ENCODE measurements around the gene SST. TPM values are rescaled to one million over a fixed set of nuclear protein-coding genes. Genes with fewer than 3 reads are reported as not detected.

SST gene
- polyA plus RNA-seq, 1 donor from 2014 or later: 9.7 TPM

GRCh38 chr3:187636528-187636927, 33.7 kb downstream of the SST start:
- Histone ChIP-seq H3K9ac (ENCODE audit: low read length) (no peak overlapping the region), H3K36me3 (ENCODE audit: insufficient read depth, low read length) (no peaks in the 10 kb centered on the region), H3K4me2 (ENCODE audit: low read length) (no peak overlapping the region), H3K4me3 (ENCODE audit: low read length) (no peak overlapping the region), H3K79me2 (replicated peaks; ENCODE audit: insufficient read depth, low read length) (no peaks in the 10 kb centered on the region), H4K20me1 (ENCODE audit: insufficient read depth) (no peaks in the 10 kb centered on the region), H3K9me2 (ENCODE audit: insufficient read depth, low read length) (no peaks in the 10 kb centered on the region), H3K27me3 (ENCODE audit: insufficient read depth, low read depth, low read length) (peaks cover 4% of the 10 kb centered on the region), H2AFZ (ENCODE audit: low read depth, low read length) (no peak overlapping the region), H3F3A (ENCODE audit: insufficient read depth, low read length, poor library complexity, severe bottlenecking) (no peaks in the 10 kb centered on the region), H3K27ac (ENCODE audit: low read length) (no peak overlapping the region), H3K9me3 (ENCODE audit: low read length) (peaks cover 9% of the 10 kb centered on the region)
- TF ChIP-seq EP300 (conservative IDR thresholded peaks at IDR 0.05; ENCODE audit: poor library complexity, severe bottlenecking): no peak
- no peak for TF ChIP-seq MXI1 (conservative IDR thresholded peaks at IDR 0.05; ENCODE audit: poor library complexity, severe bottlenecking)
- TF ChIP-seq TAF1 (IDR thresholded peaks at IDR 0.05; ENCODE audit: low read depth): no peak
- TF ChIP-seq CTCF (IDR thresholded peaks at IDR 0.05; ENCODE audit: poor library complexity, severe bottlenecking): no peak
- TF ChIP-seq SMC3 (conservative IDR thresholded peaks at IDR 0.05; ENCODE audit: poor library complexity): no peak
- no peak for TF ChIP-seq EZH2 (IDR thresholded peaks at IDR 0.05; ENCODE audit: borderline replicate concordance, insufficient read depth, low read length, poor library complexity, severe bottlenecking)
- TF ChIP-seq POLR2AphosphoS5 (IDR thresholded peaks at IDR 0.05): no peak

GRCh38 chr3:187630404-187630803, 39.8 kb downstream of the SST start:
- Histone ChIP-seq H3K36me3 (ENCODE audit: insufficient read depth, low read length) (no peaks in the 10 kb centered on the region), H3K9me3 (ENCODE audit: low read length) (peaks cover 9% of the 10 kb centered on the region), H3K79me2 (replicated peaks; ENCODE audit: insufficient read depth, low read length) (no peaks in the 10 kb centered on the region), H3F3A (ENCODE audit: insufficient read depth, low read length, poor library complexity, severe bottlenecking) (no peaks in the 10 kb centered on the region), H3K27ac (ENCODE audit: low read length) (no peak overlapping the region), H3K4me2 (ENCODE audit: low read length) (no peak overlapping the region), H3K4me3 (ENCODE audit: low read length) (no peak overlapping the region), H2AFZ (ENCODE audit: low read depth, low read length) (no peak overlapping the region), H3K27me3 (ENCODE audit: insufficient read depth, low read depth, low read length) (peaks cover 3% of the 10 kb centered on the region), H3K9ac (ENCODE audit: low read length) (no peak overlapping the region), H4K20me1 (ENCODE audit: insufficient read depth) (no peaks in the 10 kb centered on the region), H3K9me2 (ENCODE audit: insufficient read depth, low read length) (no peaks in the 10 kb centered on the region)
- TF ChIP-seq REST (IDR thresholded peaks at IDR 0.05; ENCODE audit: borderline replicate concordance) (no peak), SMC3 (conservative IDR thresholded peaks at IDR 0.05; ENCODE audit: poor library complexity) (no peak), POLR2AphosphoS5 (IDR thresholded peaks at IDR 0.05) (no peak), EP300 (conservative IDR thresholded peaks at IDR 0.05; ENCODE audit: poor library complexity, severe bottlenecking) (no peak), RAD21 (conservative IDR thresholded peaks at IDR 0.05) (no peak), MXI1 (conservative IDR thresholded peaks at IDR 0.05; ENCODE audit: poor library complexity, severe bottlenecking) (no peak), EZH2 (IDR thresholded peaks at IDR 0.05; ENCODE audit: borderline replicate concordance, insufficient read depth, low read length, poor library complexity, severe bottlenecking) (no peak), TAF1 (IDR thresholded peaks at IDR 0.05; ENCODE audit: low read depth) (no peak), CTCF (IDR thresholded peaks at IDR 0.05; ENCODE audit: poor library complexity, severe bottlenecking) (no peak)

All from neural cell (in vitro differentiated cells).